ENCODE results near the gene CACNA1S. TPM values are rescaled to one million over a fixed set of nuclear protein-coding genes. Genes with fewer than 3 reads are reported as not detected.

CACNA1S gene
- total RNA-seq, 1 experiment from 2014 or later: not detected

DNA sequence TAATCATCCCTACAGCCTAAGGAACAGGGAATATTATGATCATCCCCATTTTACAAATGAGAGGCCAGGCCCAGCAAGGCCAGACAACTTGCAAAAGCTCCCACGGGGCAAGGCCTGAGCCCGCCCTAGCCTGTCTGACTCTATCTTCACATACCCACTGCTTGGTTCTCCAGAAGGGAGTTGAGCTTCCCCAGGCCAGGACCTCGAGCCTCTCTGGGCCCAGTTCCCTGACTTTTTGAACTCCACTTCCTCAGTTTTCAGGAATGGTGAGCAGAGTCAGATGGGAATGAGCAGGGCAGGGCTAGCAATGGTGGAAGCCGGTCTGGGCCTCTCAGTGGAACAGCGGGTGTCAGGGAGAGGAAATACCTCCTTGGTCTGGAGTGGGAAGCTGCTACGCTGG, 39.3 kb downstream of the CACNA1S start:
- Mint-ChIP-seq H3K4me3 (no peak overlapping the region), H3K27ac (no peak overlapping the region), H3K4me1 (peaks cover 6 to 17% of the 10 kb centered on the region in 2 experiments; a peak in 3 of 4 replicates), H3K36me3 (ENCODE audit: insufficient read depth in 1 of 3, low read depth in 3 of 3) (no peaks in the 10 kb centered on the region), H3K27me3 (ENCODE audit: low read depth) (peaks cover 15% of the 10 kb centered on the region), H3K9me3 (no peaks in the 10 kb centered on the region)
- Histone ChIP-seq H3K23ac (ENCODE audit: insufficient read length, low read depth, low read length) (no peak overlapping the region), H2AK5ac (ENCODE audit: insufficient read length, low read length) (no peak overlapping the region), H3K27me3 (ENCODE audit: insufficient read depth, low read length) (no peaks in the 10 kb centered on the region), H3T11ph (ENCODE audit: low read length) (no peak overlapping the region), H3K4me2 (ENCODE audit: insufficient read depth, insufficient read length, low read length) (no peak overlapping the region), H2BK20ac (ENCODE audit: low read depth, low read length, poor library complexity, severe bottlenecking) (no peak overlapping the region), H4K5ac (ENCODE audit: insufficient read length, low read depth, low read length) (no peak overlapping the region), H2BK12ac (ENCODE audit: insufficient read length, low read depth, low read length) (no peak overlapping the region), H3K9me3 (ENCODE audit: control insufficient read depth, low read depth, low read length) (no peaks in the 10 kb centered on the region), H4K91ac (ENCODE audit: insufficient read length, low read depth, low read length) (no peak overlapping the region), H4K8ac (replicated peaks; ENCODE audit: insufficient read length, low read depth, low read length) (no peak overlapping the region), H3K14ac (ENCODE audit: insufficient read depth, low read length) (no peak overlapping the region), H2BK5ac (ENCODE audit: insufficient read length, low read length) (no peak overlapping the region), H3K56ac (ENCODE audit: insufficient read length, low read depth, low read length) (no peak overlapping the region), H2AFZ (ENCODE audit: low read length) (no peak overlapping the region), H3K79me2 (ENCODE audit: insufficient read depth, low read length) (no peaks in the 10 kb centered on the region), H2BK120ac (ENCODE audit: low read depth, low read length, poor library complexity, severe bottlenecking) (no peak overlapping the region), H3K4ac (ENCODE audit: low read depth, low read length) (no peak overlapping the region), H3K27ac (ENCODE audit: insufficient read length, low read depth, low read length) (no peak overlapping the region), H3K4me1 (ENCODE audit: insufficient read depth, low read length) (no peaks in the 10 kb centered on the region), H3K9ac (ENCODE audit: extremely low read depth, insufficient read length, low read length) (no peak overlapping the region), H3K18ac (ENCODE audit: insufficient read length, low read depth, low read length) (no peak overlapping the region), H2BK15ac (ENCODE audit: low read depth, low read length) (no peak overlapping the region), H4K20me1 (ENCODE audit: control insufficient read depth, insufficient read depth, insufficient read length) (no peaks in the 10 kb centered on the region), H3K23me2 (ENCODE audit: insufficient read length, low read depth, low read length, poor library complexity, severe bottlenecking) (no peaks in the 10 kb centered on the region), H3K79me1 (ENCODE audit: insufficient read depth, low read depth, low read length, poor library complexity, severe bottlenecking) (no peaks in the 10 kb centered on the region)
- no CpG with 5 or more reads among the region's 6 CpGs for WGBS (ENCODE audit: extremely low coverage, insufficient read length, low lambda C conversion rate)
- no peak for TF ChIP-seq CTCF (conservative IDR thresholded peaks at IDR 0.05)
- DNase-seq: no peak

Measured in H9 (cell line).